Testis (tissue), 3 donors: Measurements from ENCODE around the gene EZR. TPM values are rescaled to one million over a fixed set of nuclear protein-coding genes. Genes with fewer than 3 reads are reported as not detected.

ENCODE experiments used
- DNase-seq: peaks from one replicate; pipeline ENCODE4 v3.0.0-alpha.2; 2019
- H3K27ac ChIP-seq, 2 donors: fragments of 200-600 bp; sonication (generic); one replicate each; pipeline ENCODE4 v1.5.1; 2019
- H3K27me3 ChIP-seq: fragments of 200-600 bp; sonication (generic); one replicate; pipeline ENCODE4 v1.5.1; 2019
- H3K36me3 ChIP-seq: fragments of 200-600 bp; sonication (generic); one replicate; pipeline ENCODE4 v1.5.1; 2017; ENCODE audit warnings: low read depth; ENCODE audit errors: missing control alignments
- H3K4me1 ChIP-seq: fragments of 200-600 bp; sonication (generic); one replicate; pipeline ENCODE4 v1.5.1; 2019
- H3K4me3 ChIP-seq, 2 donors: fragments of 200-600 bp; sonication (generic); one replicate each; pipeline ENCODE4 v1.5.1; 2017 to 2019
- H3K9me3 ChIP-seq: fragments of 200-600 bp; sonication (generic); one replicate; pipeline ENCODE4 v1.5.1; 2017
- CTCF ChIP-seq, 3 experiments: fragments of 450-650 bp in 2 of 3; fragments of 200-600 bp in 1 of 3; sonication (generic) in 1 of 3; IDR thresholded peaks; one replicate each; pipeline ENCODE4 v1.5.1; 2016 to 2019; ENCODE audit warnings: antibody characterized with exemption in 3 of 3, mild to moderate bottlenecking in 2 of 3, moderate library complexity in 1 of 3
- POLR2A ChIP-seq: fragments of 450-650 bp; IDR thresholded peaks from one replicate; pipeline ENCODE4 v1.6.1; 2017; ENCODE audit warnings: antibody characterized with exemption, mild to moderate bottlenecking, moderate library complexity
- WGBS, 2 donors: methylation state at CpG; one replicate each; pipeline ENCODE4 v1.1.5; 2018; 5-methylcytosine and 5-hydroxymethylcytosine counted together
- intact Hi-C: fragments of 100-400 bp; cut with DNase I; formaldehyde crosslinking; loops from one replicate; pipeline ENCODE4 v1.15.1; 2023; ENCODE audit warnings: low total_unique reads
- polyA plus RNA-seq: library from polyadenylated mRNA; stranded (reverse); fragments of 350-450 nt; fragmentation: Illumina TruSeq; extraction: RNeasy Lipid Tissue Mini Kit (QIAGEN cat#74804); gene quantifications from one replicate; pipeline ENCODE4 v1.2.3, GENCODE V29; 2014; ENCODE audit warnings: low read depth, low replicate concordance; ENCODE audit not compliant: insufficient read depth
- total RNA-seq, 2 donors: library from RNA; depleted of rRNA; stranded (reverse); fragments of >200 nt; gene quantifications; one replicate each; pipeline ENCODE4 v1.2.3, GENCODE V29; 2016

The EZR gene
- total and polyA plus RNA-seq, 3 donors from 2014 or later, result 129 to 199 (median 164) TPM

DNA sequence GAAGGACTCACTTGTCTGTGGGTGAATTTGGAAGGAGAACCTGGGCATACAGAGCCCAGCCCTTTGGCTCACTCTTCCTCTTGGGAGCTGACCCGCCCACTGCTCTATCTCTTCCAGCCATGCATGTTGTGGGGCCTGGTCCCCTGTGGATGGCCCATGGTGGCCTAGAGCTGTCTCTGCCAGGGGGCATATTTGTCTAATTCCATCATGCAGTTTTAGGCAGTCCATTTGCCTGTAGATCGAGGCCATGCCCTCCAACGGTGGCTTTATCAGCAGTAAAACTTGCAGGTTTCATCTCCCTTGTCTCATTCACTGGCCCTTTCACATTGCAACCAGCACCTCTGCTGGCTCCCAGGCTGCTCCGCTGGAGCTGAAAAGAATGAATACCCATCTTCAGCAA, 12.9 kb upstream of the EZR start:
- DNase-seq, result no peak
- Histone ChIP-seq H3K4me3 (no peak overlapping the region), H3K4me1 (peaks cover 3% of the 10 kb centered on the region), H3K9me3 (no peaks in the 10 kb centered on the region), H3K27me3 (no peaks in the 10 kb centered on the region), H3K27ac (no peak overlapping the region), H3K36me3 (no peaks in the 10 kb centered on the region)
- 84 to 88% methylated on average over 4 of the region's 4 CpGs for WGBS, 2 donors
- intact Hi-C loops, result no loop called here
- TF ChIP-seq POLR2A (no peak), CTCF (IDR thresholded peaks at IDR 0.05) (no peak)

GRCh38 chr6:158831571-158831970, 12.4 kb upstream of the EZR start:
- no peak for DNase-seq
- Histone ChIP-seq H3K27me3 (no peaks in the 10 kb centered on the region), H3K4me1 (peaks cover 3% of the 10 kb centered on the region), H3K9me3 (no peaks in the 10 kb centered on the region), H3K4me3 (no peak overlapping the region), H3K27ac (no peak overlapping the region), H3K36me3 (no peaks in the 10 kb centered on the region)
- 97 to 99% methylated on average over 8 of the region's 8 CpGs for WGBS, 2 donors
- TF ChIP-seq POLR2A (no peak), CTCF (IDR thresholded peaks at IDR 0.05) (no peak)
- intact Hi-C loops, result no loop called here

DNA sequence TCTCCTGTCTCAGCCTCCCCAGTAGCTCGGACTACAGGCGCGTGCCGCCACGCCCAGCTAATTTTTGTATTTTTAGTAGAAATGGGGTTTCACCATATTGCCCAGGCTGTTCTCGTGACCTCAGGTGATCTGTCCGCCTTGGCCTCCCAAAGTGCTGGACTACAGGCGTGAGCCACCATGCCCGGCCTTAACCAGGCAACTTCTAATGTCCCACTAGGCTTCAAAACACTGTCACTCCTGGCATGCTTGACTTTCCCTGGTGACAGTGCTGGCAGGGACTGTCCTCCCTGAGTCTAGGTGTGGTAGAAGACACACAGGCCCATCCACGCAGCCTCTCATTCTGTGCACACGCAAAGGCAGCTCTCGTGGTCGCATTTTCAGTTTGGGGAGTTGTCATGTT, 11.6 kb upstream of the EZR start:
- no peaks in the 10 kb centered on the region for H3K27me3 ChIP-seq
- no peaks in the 10 kb centered on the region for H3K9me3 ChIP-seq
- no peak overlapping the region for H3K27ac ChIP-seq
- no peak overlapping the region for H3K4me3 ChIP-seq
- H3K36me3 ChIP-seq, result no peaks in the 10 kb centered on the region
- intact Hi-C loops, result no loop called here
- no peak for DNase-seq
- TF ChIP-seq POLR2A, result no peak
- TF ChIP-seq CTCF (IDR thresholded peaks at IDR 0.05), result no peak
- peaks cover 8% of the 10 kb centered on the region for H3K4me1 ChIP-seq
- WGBS, 2 donors, result 94 to 97% methylated on average over 13 of the region's 13 CpGs

DNA sequence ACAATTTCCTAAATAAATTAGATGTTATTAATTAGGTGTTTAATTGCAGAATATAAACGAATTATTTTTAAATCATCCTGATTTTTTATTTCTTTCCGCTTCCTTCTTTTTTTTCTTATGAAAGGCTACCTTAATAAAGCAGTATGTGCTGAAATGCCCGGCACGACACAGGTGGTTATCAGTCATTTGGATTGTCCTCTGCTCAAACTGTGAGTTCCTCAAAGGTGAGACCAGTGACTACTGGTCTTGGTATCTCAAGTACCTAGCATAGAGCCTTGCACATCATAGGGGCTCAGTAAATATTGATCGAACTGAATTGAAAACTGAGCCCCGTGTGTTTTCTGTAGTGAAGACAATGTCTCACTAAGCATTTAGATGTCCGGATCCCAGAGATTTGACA, 9.6 kb upstream of the EZR start:
- intact Hi-C loops, result no loop called here
- Histone ChIP-seq H3K9me3 (no peaks in the 10 kb centered on the region), H3K27me3 (no peaks in the 10 kb centered on the region), H3K4me3 (no peak overlapping the region), H3K4me1 (peaks cover 10% of the 10 kb centered on the region), H3K27ac (no peak overlapping the region), H3K36me3 (no peaks in the 10 kb centered on the region)
- 82 to 85% methylated on average over 7 of the region's 7 CpGs for WGBS, 2 donors
- no peak for TF ChIP-seq CTCF (IDR thresholded peaks at IDR 0.05)
- TF ChIP-seq POLR2A, result no peak
- DNase-seq, result no peak

DNA sequence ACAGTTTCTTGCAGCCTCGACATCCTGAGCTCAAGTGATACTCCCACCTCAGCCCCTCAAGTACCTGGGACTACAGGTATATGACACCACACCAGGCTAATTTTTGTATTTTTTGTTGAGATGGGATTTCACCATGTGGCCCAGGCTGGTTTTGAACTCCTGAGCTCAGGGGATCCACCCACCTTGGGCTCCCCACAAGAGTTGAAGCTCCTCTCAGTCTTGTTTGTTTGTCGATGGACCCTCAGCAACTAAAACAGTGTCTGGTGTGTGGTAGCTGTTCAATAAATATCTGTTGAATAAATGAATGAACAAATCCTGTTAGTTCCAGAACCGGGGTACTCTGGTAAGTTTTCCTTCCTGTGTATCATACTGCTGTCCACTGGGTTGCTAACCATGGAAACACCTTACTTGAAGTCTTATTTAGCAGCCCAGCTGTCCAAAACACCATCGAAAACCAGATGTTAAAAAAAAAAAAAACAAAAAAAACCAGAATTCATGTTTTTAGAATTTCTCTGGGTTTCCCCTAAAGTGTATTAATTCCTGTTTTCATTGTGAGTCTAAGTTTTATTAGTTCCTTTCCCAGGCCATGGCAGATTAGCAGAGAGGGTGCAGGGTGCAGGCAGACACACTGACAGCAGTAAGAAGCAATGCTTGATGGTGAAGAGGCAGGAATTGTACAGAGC, 7.8 kb upstream of the EZR start:
- Histone ChIP-seq H3K4me1 (peaks cover 10% of the 10 kb centered on the region), H3K9me3 (no peaks in the 10 kb centered on the region), H3K27me3 (no peaks in the 10 kb centered on the region), H3K4me3 (no peak overlapping the region), H3K36me3 (no peaks in the 10 kb centered on the region), H3K27ac (no peak overlapping the region)
- 83 to 86% methylated on average over 4 of the region's 4 CpGs for WGBS, 2 donors
- DNase-seq, result no peak
- intact Hi-C loops, result no loop called here
- TF ChIP-seq POLR2A (no peak), CTCF (IDR thresholded peaks at IDR 0.05) (no peak)
